HG02610 (cell line): Measurements from ENCODE around the gene SMDT1.
"Not testable (repeated sequence)": the region's sequence is repeated elsewhere in the genome, so short reads cannot be mapped to it uniquely, and the experiment has no call there.

Experiments
- ATAC-seq: cut with Tn5 transposase; IDR thresholded peaks from one replicate; pipeline ENCODE4 v1.9.1; 2021; ENCODE audit warnings: mild to moderate bottlenecking, moderate library complexity; ENCODE audit not compliant: unreplicated experiment

The SMDT1 gene

GRCh38 chr22:42108848-42109247 lies 29.3 kb downstream of the SMDT1 start:
- no peak for ATAC-seq

GRCh38 chr22:42111798-42112197 lies 32.3 kb downstream of the SMDT1 start:
- ATAC-seq, result no peak

DNA sequence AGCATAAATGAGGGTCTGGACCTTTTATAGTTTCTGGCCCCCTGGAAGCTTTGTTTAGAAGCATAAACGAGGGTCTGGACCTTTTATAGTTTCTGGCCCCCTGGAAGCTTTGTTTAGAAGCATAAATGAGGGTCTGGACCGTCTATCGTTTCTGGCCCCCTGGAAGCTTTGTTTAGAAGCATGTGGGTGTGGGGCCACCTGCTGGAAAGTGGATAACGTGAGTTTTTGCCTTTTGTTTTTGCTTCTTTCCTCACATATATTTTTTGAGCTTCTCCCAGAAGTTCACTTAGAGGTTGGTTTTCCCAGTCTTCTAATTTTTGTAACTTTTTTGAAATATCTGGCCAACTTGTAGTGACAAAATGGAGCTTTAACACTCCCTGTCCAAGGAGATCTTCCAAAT lies 33.3 kb downstream of the SMDT1 start:
- ATAC-seq, result not testable (repeated sequence)

- no peak for ATAC-seq
Observed at GRCh38 chr22:42114721-42115120, 35.2 kb downstream of the SMDT1 start.

- ATAC-seq, result not testable (repeated sequence)
Observed at GRCh38 chr22:42115420-42115830, 35.9 kb downstream of the SMDT1 start.

DNA sequence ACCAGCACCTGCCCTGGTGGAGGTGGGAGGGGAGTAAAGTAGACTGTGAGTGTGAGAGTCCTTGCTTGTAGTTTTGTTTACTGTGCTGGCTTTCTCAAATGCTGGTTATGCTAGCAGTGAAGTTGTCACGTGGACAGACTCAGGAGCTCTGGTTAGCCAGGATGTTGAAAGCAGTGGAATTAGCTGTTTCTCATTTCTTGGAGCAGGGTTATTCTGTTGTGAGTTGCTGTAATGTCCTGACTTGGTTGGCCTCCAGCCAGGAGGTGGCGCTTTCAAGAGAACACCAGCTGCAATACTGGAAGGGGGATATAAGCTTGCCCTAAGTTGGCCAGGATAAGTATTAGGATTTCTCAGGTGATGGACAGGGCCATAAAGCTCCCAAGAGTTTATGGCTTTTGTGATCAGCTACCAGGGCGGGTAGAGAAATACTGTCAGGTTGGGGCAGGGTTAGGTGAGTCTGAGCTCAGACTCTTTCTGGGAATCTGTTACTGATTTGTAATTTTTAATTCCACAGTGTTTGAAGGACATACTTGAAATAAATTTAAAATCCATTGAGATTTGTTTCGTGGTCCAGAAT lies 37.4 kb downstream of the SMDT1 start:
- ATAC-seq, result no peak

- not testable (repeated sequence) for ATAC-seq
Observed at GRCh38 chr22:42120231-42121021, 40.9 kb downstream of the SMDT1 start.

GRCh38 chr22:42123529-42123928 lies 44.0 kb downstream of the SMDT1 start:
- ATAC-seq, result not testable (repeated sequence)

- ATAC-seq, result no peak
Observed at GRCh38 chr22:42127606-42128005, 48.1 kb downstream of the SMDT1 start.

DNA sequence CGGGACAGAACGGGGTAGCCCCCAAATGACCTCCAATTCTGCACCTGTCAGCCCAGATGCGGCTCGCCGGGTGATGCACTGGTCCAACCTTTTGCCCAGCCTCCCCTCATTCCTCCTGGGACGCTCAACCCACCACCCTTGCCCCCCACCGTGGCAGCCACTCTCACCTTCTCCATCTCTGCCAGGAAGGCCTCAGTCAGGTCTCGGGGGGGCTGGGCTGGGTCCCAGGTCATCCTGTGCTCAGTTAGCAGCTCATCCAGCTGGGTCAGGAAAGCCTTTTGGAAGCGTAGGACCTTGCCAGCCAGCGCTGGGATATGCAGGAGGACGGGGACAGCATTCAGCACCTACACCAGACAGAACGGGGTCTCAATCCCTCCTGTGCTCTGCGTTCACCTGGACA lies 48.5 kb downstream of the SMDT1 start:
- not testable (repeated sequence) for ATAC-seq

DNA sequence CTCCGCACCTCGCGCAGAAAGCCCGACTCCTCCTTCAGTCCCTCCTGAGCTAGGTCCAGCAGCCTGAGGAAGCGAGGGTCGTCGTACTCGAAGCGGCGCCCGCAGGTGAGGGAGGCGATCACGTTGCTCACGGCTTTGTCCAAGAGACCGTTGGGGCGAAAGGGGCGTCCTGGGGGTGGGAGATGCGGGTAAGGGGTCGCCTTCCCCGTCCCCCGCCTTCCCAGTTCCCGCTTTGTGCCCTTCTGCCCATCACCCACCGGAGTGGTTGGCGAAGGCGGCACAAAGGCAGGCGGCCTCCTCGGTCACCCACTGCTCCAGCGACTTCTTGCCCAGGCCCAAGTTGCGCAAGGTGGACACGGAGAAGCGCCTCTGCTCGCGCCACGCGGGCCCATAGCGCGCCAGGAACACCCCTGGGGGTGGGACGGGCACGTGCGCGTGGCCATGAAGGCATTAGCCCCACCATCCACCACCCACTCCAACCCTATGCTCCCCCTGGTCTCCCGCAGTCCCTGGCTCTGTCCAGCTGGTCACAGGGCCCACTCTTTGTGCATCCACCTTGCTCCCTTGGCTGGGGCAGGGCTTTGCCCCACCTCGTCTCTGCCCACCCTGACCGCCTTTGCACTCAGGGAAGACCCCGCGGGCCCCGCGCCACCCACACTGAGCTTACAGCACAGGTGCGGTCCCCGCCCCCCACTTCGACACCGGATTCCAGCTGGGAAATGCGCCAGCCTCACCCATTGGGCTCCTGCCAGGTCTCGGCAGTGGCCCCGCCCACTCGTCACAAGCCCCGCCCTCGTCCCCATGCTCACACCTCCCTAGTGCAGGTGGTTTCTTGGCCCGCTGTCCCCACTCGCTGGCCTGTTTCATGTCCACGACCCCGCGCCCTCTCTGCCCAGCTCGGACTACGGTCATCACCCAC lies 49.5 kb downstream of the SMDT1 start:
- not testable (repeated sequence) for ATAC-seq

DNA sequence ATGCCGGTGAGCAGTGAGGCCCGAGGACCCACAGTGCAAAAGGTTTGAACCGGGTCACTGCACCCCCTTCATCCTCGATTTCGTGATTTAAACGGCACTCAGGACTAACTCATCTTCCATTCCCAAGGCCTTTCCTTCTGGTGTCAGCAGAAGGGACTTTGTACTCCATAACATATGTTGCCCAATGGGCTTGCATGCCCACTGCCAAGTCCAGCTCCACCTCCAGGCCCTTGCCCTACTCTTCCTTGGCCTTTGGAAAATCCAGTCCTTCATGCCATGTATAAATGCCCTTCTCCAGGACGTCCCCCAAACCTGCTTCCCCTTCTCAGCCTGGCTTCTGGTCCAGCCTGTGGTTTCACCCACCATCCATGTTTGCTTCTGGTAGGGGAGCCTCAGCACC lies 50.7 kb downstream of the SMDT1 start:
- ATAC-seq, result not testable (repeated sequence)

GRCh38 chr22:42130639-42131431 lies 51.3 kb downstream of the SMDT1 start, which contains the start of gene CYP2D6:
Gene CYP2D6 (minus strand): TSS chr22:42130810. CDS start chr22:42130791, 19 bp downstream.
- ATAC-seq, result not testable (repeated sequence)

- ATAC-seq, result no peak
Observed at GRCh38 chr22:42131562-42131961, 52.1 kb downstream of the SMDT1 start.

DNA sequence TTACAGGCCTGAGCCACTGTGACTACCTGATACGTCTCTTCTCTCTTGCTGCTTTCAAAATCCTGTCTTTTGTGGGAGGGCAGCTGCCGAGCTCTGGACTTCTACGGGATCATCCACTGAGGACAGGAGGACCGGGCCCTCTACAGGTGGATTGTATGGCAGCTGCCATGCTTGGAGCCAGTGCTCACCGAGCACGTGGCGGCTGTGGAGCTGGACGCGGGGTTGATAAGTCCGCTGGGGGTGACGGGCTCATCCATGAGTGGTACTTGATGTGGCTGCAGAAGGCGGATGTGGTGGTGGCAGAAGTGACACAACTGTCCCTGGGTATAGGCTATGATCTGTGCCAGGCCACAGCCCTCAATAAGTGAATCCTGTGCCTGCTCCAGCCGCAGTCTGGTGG lies 53.0 kb downstream of the SMDT1 start:
- no peak for ATAC-seq
